Measurements from ENCODE around the gene UBL7. TPM values are rescaled to one million over a fixed set of nuclear protein-coding genes. Genes with fewer than 3 reads are reported as not detected.

Gene UBL7
- total and polyA plus RNA-seq, 10 of the 15 experiments (the other 5 are each of a cell fraction or from before 2014, with no cell fraction given) = 25.9 to 145 (median 90.1) TPM

- TF ChIP-seq CEBPZ (IDR thresholded peaks at IDR 0.05; ENCODE audit: low read depth, low read length) (no peak), NR2C1 (IDR thresholded peaks at IDR 0.05) (no peak), CEBPB (IDR thresholded peaks at IDR 0.05; ENCODE audit: borderline replicate concordance in 1 of 2, low read depth in 2 of 2, low read length in 2 of 2) (no peak), POU2F2 (IDR thresholded peaks at IDR 0.05; ENCODE audit: borderline replicate concordance, low read depth, low read length) (peak; percentile 49; the same call in 1 of the 3 replicates), CHD2 (IDR thresholded peaks at IDR 0.05; ENCODE audit: borderline replicate concordance, low read depth, low read length) (0 out of 2 replicates have a peak, but pooled peaks have one; percentile 17), NR2F1 (conservative IDR thresholded peaks at IDR 0.05) (peak; percentile 45; the same call in 1 of the 2 replicates), MTA3 (IDR thresholded peaks at IDR 0.05; ENCODE audit: borderline replicate concordance, low read length) (no peak), SRF (IDR thresholded peaks at IDR 0.05; ENCODE audit: low read depth in 2 of 2, low read length in 2 of 2) (0 out of 4 replicates have a peak, but pooled peaks of 1 of the 2 experiments have one; percentile 57), ZNF687 (IDR thresholded peaks at IDR 0.05) (0 out of 2 replicates have a peak, but pooled peaks have one; percentile 77)
- TF ChIP-seq, protein P1, sequence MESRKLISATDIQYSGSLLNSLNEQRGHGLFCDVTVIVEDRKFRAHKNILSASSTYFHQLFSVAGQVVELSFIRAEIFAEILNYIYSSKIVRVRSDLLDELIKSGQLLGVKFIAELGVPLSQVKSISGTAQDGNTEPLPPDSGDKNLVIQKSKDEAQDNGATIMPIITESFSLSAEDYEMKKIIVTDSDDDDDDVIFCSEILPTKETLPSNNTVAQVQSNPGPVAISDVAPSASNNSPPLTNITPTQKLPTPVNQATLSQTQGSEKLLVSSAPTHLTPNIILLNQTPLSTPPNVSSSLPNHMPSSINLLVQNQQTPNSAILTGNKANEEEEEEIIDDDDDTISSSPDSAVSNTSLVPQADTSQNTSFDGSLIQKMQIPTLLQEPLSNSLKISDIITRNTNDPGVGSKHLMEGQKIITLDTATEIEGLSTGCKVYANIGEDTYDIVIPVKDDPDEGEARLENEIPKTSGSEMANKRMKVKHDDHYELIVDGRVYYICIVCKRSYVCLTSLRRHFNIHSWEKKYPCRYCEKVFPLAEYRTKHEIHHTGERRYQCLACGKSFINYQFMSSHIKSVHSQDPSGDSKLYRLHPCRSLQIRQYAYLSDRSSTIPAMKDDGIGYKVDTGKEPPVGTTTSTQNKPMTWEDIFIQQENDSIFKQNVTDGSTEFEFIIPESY (IDR thresholded peaks at IDR 0.05) = no peak
- TF ChIP-seq, protein P2, sequence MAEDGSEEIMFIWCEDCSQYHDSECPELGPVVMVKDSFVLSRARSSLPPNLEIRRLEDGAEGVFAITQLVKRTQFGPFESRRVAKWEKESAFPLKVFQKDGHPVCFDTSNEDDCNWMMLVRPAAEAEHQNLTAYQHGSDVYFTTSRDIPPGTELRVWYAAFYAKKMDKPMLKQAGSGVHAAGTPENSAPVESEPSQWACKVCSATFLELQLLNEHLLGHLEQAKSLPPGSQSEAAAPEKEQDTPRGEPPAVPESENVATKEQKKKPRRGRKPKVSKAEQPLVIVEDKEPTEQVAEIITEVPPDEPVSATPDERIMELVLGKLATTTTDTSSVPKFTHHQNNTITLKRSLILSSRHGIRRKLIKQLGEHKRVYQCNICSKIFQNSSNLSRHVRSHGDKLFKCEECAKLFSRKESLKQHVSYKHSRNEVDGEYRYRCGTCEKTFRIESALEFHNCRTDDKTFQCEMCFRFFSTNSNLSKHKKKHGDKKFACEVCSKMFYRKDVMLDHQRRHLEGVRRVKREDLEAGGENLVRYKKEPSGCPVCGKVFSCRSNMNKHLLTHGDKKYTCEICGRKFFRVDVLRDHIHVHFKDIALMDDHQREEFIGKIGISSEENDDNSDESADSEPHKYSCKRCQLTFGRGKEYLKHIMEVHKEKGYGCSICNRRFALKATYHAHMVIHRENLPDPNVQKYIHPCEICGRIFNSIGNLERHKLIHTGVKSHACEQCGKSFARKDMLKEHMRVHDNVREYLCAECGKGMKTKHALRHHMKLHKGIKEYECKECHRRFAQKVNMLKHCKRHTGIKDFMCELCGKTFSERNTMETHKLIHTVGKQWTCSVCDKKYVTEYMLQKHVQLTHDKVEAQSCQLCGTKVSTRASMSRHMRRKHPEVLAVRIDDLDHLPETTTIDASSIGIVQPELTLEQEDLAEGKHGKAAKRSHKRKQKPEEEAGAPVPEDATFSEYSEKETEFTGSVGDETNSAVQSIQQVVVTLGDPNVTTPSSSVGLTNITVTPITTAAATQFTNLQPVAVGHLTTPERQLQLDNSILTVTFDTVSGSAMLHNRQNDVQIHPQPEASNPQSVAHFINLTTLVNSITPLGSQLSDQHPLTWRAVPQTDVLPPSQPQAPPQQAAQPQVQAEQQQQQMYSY (CRISPR knock-in tag; IDR thresholded peaks at IDR 0.05) = no peak
- TF ChIP-seq, protein P3, sequence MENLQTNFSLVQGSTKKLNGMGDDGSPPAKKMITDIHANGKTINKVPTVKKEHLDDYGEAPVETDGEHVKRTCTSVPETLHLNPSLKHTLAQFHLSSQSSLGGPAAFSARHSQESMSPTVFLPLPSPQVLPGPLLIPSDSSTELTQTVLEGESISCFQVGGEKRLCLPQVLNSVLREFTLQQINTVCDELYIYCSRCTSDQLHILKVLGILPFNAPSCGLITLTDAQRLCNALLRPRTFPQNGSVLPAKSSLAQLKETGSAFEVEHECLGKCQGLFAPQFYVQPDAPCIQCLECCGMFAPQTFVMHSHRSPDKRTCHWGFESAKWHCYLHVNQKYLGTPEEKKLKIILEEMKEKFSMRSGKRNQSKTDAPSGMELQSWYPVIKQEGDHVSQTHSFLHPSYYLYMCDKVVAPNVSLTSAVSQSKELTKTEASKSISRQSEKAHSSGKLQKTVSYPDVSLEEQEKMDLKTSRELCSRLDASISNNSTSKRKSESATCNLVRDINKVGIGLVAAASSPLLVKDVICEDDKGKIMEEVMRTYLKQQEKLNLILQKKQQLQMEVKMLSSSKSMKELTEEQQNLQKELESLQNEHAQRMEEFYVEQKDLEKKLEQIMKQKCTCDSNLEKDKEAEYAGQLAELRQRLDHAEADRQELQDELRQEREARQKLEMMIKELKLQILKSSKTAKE (IDR thresholded peaks at IDR 0.05; ENCODE audit: low read depth, poor library complexity, severe bottlenecking) = no peak
Measured at GRCh38 chr15:74399511-74400312, 61.2 kb downstream of the UBL7 start (continued).

All from GM12878 (cell line).